ENCODE data around the gene MSH5. TPM values are rescaled to one million over a fixed set of nuclear protein-coding genes. Genes with fewer than 3 reads are reported as not detected.

The MSH5 gene
- total and polyA plus RNA-seq, 2 experiments from 2014 or later = 12.1 to 23.9 TPM

- no peak for TF ChIP-seq ETS1 (IDR thresholded peaks at IDR 0.05)
- TF ChIP-seq ZNF114 (CRISPR knock-in tag; IDR thresholded peaks at IDR 0.05) = no peak
- TF ChIP-seq ZNF331 (CRISPR knock-in tag; IDR thresholded peaks at IDR 0.05; ENCODE audit: low read depth) = no peak
- TF ChIP-seq JUNB (IDR thresholded peaks at IDR 0.05; ENCODE audit: unreplicated experiment) = no peak
- TF ChIP-seq STAT1 (IDR thresholded peaks at IDR 0.05; ENCODE audit: unreplicated experiment) = no peak
- no peak for TF ChIP-seq NANOG (IDR thresholded peaks at IDR 0.05; ENCODE audit: borderline replicate concordance)
- TF ChIP-seq CREB1 (CRISPR knock-in tag; IDR thresholded peaks at IDR 0.05; ENCODE audit: low read depth) = no peak
- TF ChIP-seq CTCF (conservative IDR thresholded peaks at IDR 0.05; ENCODE audit: low read depth in 2 of 2) = no peak
Observed at GRCh38 chr6:31723980-31724691, 15.7 kb upstream of the MSH5 start (continued).

- H3K27ac Mint-ChIP-seq = no peak overlapping the region
- no peak for DNase-seq (ENCODE audit: low spot score)
- peaks cover 15% of the 10 kb centered on the region for H3K27me3 Mint-ChIP-seq (ENCODE audit: insufficient read depth, low read depth, poor library complexity)
- Histone ChIP-seq H3K4me1 (ENCODE audit: insufficient read depth) (peaks cover 8% of the 10 kb centered on the region; the same call in 1 of the 2 replicates), H3K4me3 (no peak overlapping the region), H3K27me3 (ENCODE audit: insufficient read depth) (peaks cover 8% of the 10 kb centered on the region; the same call in 1 of the 2 replicates), H3K79me2 (replicated peaks; ENCODE audit: insufficient read depth) (no peaks in the 10 kb centered on the region), H2AFZ (no peak overlapping the region), H3K4me2 (no peak overlapping the region), H4K20me1 (replicated peaks; ENCODE audit: insufficient read depth) (no peaks in the 10 kb centered on the region), H3K27ac (ENCODE audit: low read depth) (no peak overlapping the region), H3K36me3 (ENCODE audit: insufficient read depth) (no peaks in the 10 kb centered on the region), H3K9me2 (ENCODE audit: insufficient read depth) (no peaks in the 10 kb centered on the region), H3F3A (replicated peaks; ENCODE audit: low read depth) (peaks cover 4% of the 10 kb centered on the region)
- no peak overlapping the region; the same call in 2 of the 3 replicates for H3K4me3 Mint-ChIP-seq
- no peak for ATAC-seq
- H3K4me1 Mint-ChIP-seq = peaks cover 15% of the 10 kb centered on the region; the same call in 2 of the 3 replicates
- H3K36me3 Mint-ChIP-seq (ENCODE audit: low read depth) = peaks cover 29% of the 10 kb centered on the region
- H3K9me3 Mint-ChIP-seq = no peaks in the 10 kb centered on the region; the same call in 2 of the 3 replicates
- TF ChIP-seq JUNB (IDR thresholded peaks at IDR 0.05; ENCODE audit: unreplicated experiment) (no peak), EZH2 (IDR thresholded peaks at IDR 0.05; ENCODE audit: low read depth, unreplicated experiment) (no peak), STAT1 (IDR thresholded peaks at IDR 0.05; ENCODE audit: unreplicated experiment) (no peak), ZNF462 (CRISPR knock-in tag; IDR thresholded peaks at IDR 0.05) (no peak), POLR2AphosphoS5 (IDR thresholded peaks at IDR 0.05; ENCODE audit: low read depth) (no peak), NANOG (IDR thresholded peaks at IDR 0.05; ENCODE audit: borderline replicate concordance) (no peak), ZNF331 (CRISPR knock-in tag; IDR thresholded peaks at IDR 0.05; ENCODE audit: low read depth) (no peak), CREB1 (CRISPR knock-in tag; IDR thresholded peaks at IDR 0.05; ENCODE audit: low read depth) (no peak)
Observed at GRCh38 chr6:31725502-31726350, 14.1 kb upstream of the MSH5 start.
